Measurements from ENCODE around the gene USF2. TPM values are rescaled to one million over a fixed set of nuclear protein-coding genes. Genes with fewer than 3 reads are reported as not detected.

Gene USF2
- total RNA-seq, 1 donor = 50.1 TPM

DNA sequence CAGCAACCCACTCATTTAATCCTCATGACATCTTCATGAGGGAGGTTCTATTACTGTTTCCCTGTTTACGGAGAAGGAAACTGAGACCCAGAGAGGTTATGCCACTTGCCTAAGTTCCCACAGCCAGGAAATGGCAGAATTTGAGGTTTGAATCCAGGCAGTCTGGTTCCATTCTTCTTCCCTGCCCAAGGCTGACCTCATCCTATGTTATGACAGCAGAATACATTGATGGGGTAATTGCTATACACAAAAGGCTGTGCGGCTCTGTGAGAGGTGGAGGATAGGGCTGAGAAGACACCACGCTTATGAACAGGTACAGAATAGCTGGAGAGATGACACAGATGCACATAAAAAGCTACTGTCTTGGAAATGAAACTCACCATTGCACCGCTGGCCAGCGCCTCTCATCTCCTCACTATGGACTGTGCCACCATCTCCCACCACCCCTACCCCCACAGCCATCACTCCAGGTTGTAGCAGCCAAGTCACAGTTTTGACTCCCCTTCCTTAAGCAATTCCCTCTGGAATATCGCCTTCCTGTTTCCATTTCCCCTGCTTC, 34.7 kb downstream of the USF2 start:
- TF ChIP-seq, protein P1, sequence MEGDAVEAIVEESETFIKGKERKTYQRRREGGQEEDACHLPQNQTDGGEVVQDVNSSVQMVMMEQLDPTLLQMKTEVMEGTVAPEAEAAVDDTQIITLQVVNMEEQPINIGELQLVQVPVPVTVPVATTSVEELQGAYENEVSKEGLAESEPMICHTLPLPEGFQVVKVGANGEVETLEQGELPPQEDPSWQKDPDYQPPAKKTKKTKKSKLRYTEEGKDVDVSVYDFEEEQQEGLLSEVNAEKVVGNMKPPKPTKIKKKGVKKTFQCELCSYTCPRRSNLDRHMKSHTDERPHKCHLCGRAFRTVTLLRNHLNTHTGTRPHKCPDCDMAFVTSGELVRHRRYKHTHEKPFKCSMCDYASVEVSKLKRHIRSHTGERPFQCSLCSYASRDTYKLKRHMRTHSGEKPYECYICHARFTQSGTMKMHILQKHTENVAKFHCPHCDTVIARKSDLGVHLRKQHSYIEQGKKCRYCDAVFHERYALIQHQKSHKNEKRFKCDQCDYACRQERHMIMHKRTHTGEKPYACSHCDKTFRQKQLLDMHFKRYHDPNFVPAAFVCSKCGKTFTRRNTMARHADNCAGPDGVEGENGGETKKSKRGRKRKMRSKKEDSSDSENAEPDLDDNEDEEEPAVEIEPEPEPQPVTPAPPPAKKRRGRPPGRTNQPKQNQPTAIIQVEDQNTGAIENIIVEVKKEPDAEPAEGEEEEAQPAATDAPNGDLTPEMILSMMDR (IDR thresholded peaks at IDR 0.05; ENCODE audit: insufficient read depth, low read depth, low read length) = no peak
- no peak for DNase-seq (ENCODE audit: low read depth)
- no peak overlapping the region for H3K4me3 ChIP-seq (ENCODE audit: low read depth, low read length)

DNA sequence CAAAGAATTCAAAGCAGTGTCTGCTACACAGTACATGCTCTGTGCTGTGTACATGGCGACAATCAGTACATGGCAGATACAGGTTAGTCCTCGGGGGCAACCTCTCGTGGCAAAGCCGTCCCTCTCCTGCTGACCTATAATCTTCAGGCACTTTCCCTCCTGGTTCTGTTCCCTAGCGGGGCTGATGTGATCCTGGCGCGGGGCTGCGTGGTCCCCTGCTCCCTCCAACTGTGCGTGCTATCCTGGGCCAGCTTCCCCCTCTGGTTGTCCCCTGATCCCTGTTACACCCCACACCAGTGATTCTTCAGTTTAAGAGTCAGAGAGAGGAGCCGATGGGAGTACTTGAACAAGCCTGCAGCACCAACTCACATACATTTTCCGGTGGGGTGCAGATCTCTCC, 35.3 kb downstream of the USF2 start:
- H3K4me3 ChIP-seq (ENCODE audit: low read depth, low read length) = no peak overlapping the region
- DNase-seq (ENCODE audit: low read depth) = no peak
- TF ChIP-seq, protein P1 (IDR thresholded peaks at IDR 0.05; ENCODE audit: insufficient read depth, low read depth, low read length) = no peak

DNA sequence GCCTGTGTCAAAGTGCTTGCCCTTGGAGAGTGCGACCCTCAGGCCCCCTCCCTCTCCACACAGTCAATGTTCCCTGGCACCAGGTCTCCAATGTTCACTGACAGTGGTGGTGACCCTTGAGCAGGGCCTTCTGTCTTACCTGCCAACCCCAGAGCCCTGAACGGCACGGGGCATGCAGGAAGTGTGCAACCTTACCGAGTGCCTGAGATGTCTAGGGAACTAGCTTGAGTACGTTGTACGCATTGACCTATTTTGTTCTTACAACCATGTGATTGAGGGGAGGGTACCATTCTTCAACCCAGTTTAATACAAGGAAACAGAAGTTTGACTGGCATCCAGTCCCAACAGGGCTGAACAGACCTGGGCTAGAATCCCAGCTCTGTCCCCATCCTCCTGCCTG, 36.4 kb downstream of the USF2 start:
- TF ChIP-seq, protein P1 (IDR thresholded peaks at IDR 0.05; ENCODE audit: insufficient read depth, low read depth, low read length) = no peak
- no peak for DNase-seq (ENCODE audit: low read depth)
- no peak overlapping the region for H3K4me3 ChIP-seq (ENCODE audit: low read depth, low read length)

DNA sequence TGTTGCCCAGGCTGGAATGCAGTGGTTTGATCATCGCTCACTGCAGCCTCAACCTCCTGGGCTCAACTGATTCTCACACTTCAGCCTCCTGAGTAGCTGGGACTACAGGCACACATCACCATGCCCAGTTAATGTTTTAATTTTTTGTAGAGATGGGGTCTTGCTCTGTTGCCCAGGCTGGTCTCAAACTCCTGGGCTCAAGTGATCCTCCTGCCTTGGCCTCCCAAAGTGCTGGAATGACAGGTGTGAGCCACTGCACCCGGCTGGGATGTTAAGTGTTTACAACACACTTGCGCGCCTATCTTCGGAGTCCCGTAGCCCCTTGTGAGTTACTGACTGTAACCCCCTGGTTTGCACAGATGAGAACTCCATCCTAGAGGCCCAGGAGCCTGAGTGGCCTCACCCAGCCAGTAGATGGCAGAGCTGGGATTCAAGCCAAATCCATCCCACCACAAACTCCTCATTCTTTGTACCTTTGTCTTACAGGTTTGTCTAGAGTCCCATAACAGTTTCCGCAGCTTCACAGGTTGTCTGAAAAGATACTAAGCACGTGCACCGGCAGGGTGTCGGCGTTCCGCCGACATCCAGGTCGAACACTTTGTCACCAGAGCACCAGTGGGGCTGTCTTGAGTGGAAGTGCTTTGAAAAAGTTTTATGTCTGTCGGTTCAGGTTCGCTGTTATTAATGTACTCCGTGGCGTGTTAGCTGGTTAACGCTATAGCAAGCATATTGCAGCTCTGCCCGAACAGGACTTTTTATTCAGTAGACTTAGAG, 37.9 kb downstream of the USF2 start:
- DNase-seq (ENCODE audit: low read depth) = no peak

DNA sequence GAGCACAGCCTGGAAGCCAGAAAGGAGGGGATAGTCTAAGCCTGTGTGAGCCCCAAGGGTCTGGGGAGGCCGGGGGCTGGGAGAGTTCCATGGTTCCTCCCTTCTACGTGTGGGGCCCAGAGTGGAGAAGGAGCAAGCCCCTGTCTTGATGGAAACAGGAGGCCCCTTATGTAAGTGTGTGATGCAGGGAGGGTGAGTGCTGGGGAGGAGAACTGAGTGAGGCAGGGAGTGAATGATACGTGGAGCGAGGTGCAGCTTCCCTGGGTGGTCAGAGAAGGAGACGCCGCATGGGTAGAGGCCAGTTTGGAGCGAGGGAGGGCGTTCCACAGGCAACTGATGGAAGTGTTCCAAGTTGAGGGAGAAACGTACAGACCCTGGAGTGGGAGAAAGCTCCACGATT, 39.2 kb downstream of the USF2 start:
- no peak overlapping the region for H3K4me3 ChIP-seq (ENCODE audit: low read depth, low read length)
- DNase-seq (ENCODE audit: low read depth) = no peak
- TF ChIP-seq, protein P1 (IDR thresholded peaks at IDR 0.05; ENCODE audit: insufficient read depth, low read depth, low read length) = no peak

More for the DNA sequence above, 37.9 kb downstream of the USF2 start:
- no peak overlapping the region for H3K4me3 ChIP-seq (ENCODE audit: low read depth, low read length)
- TF ChIP-seq, protein P1 (IDR thresholded peaks at IDR 0.05; ENCODE audit: insufficient read depth, low read depth, low read length) = peak; percentile 20

DNA sequence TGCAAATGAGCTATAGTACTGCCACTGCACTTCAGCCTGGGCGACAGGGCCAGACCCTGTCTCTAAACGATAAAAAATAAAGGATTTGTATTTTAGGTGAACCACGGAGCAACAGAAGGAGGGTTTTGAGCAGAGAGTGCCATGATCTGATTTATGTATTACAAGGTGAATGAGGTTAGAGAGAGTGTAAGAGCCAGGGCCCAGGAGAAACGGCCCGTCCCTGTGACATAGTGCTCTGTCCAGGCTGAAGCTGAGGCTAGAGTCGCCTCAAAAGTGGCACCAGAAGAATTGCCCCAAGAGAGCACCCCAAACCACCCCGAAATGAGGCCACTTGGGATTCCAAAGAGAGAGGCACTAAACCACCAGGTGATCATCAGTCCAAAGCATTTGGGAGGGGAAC, 40.1 kb downstream of the USF2 start:
- no peak for DNase-seq (ENCODE audit: low read depth)
- TF ChIP-seq, protein P1 (IDR thresholded peaks at IDR 0.05; ENCODE audit: insufficient read depth, low read depth, low read length) = no peak
- H3K4me3 ChIP-seq (ENCODE audit: low read depth, low read length) = no peak overlapping the region

All from fibroblast of villous mesenchyme (primary cell).